NCI-H146 (cell line): Measurements from ENCODE around the gene DISP3.

ENCODE experiments used
- DNase-seq: peaks from one replicate; lab custom pipeline; 2025; lab: John Stamatoyannopoulos, UW

DISP3 gene

GRCh38 chr1:11456965-11457364 is 22.0 kb upstream of the DISP3 start:
- no peak for DNase-seq

GRCh38 chr1:11458811-11459275 is 20.1 kb upstream of the DISP3 start:
- no peak for DNase-seq

- no peak for DNase-seq
Measured at GRCh38 chr1:11461531-11462137, 17.3 kb upstream of the DISP3 start.

GRCh38 chr1:11462224-11462923 is 16.6 kb upstream of the DISP3 start:
- no peak for DNase-seq

- no peak for DNase-seq
Measured at GRCh38 chr1:11463177-11463576, 15.8 kb upstream of the DISP3 start.

- no peak for DNase-seq
Measured at GRCh38 chr1:11465307-11465706, 13.6 kb upstream of the DISP3 start.

- DNase-seq: no peak
Measured at GRCh38 chr1:11466416-11466815, 12.5 kb upstream of the DISP3 start.

- no peak for DNase-seq
Measured at GRCh38 chr1:11468878-11469277, 10.1 kb upstream of the DISP3 start.

- DNase-seq: no peak
Measured at GRCh38 chr1:11470912-11471311, 8.0 kb upstream of the DISP3 start.

- DNase-seq: no peak
Measured at GRCh38 chr1:11471473-11471872, 7.5 kb upstream of the DISP3 start.

- no peak for DNase-seq
Measured at GRCh38 chr1:11472284-11472683, 6.7 kb upstream of the DISP3 start.

- no peak for DNase-seq
Measured at GRCh38 chr1:11472741-11473140, 6.2 kb upstream of the DISP3 start.

- DNase-seq: no peak
Measured at GRCh38 chr1:11473491-11474034, 5.4 kb upstream of the DISP3 start.

- DNase-seq: no peak
Measured at GRCh38 chr1:11474826-11475225, 4.1 kb upstream of the DISP3 start.

GRCh38 chr1:11475748-11476147 is 3.2 kb upstream of the DISP3 start:
- DNase-seq: no peak

GRCh38 chr1:11479375-11479979 is 522 bp downstream of the DISP3 start:
- peak; percentile 20 for DNase-seq

GRCh38 chr1:11481019-11481418 is 2.1 kb downstream of the DISP3 start:
- DNase-seq: no peak

- DNase-seq: no peak
Measured at GRCh38 chr1:11482198-11482597, 3.2 kb downstream of the DISP3 start.

- DNase-seq: no peak
Measured at GRCh38 chr1:11482701-11483479, 3.9 kb downstream of the DISP3 start.

- peak; percentile 2 for DNase-seq
Measured at GRCh38 chr1:11483581-11484320, 4.8 kb downstream of the DISP3 start.

- no peak for DNase-seq
Measured at GRCh38 chr1:11484321-11484655, 5.3 kb downstream of the DISP3 start.

GRCh38 chr1:11485191-11485590 is 6.2 kb downstream of the DISP3 start:
- no peak for DNase-seq
